NCI-H1105 (cell line): ENCODE measurements around the gene MRPL9.

Experiments used
- DNase-seq: peaks from one replicate; lab custom pipeline; 2025; lab: John Stamatoyannopoulos, UW

The MRPL9 gene

GRCh38 chr1:151733126-151733525 is 30.2 kb downstream of the MRPL9 start:
- DNase-seq = no peak

- DNase-seq = no peak
Measured at GRCh38 chr1:151729966-151730291, 33.4 kb downstream of the MRPL9 start.

GRCh38 chr1:151729157-151729965 is 33.9 kb downstream of the MRPL9 start:
- no peak for DNase-seq

GRCh38 chr1:151728151-151729054 is 34.9 kb downstream of the MRPL9 start:
- peak; percentile 10 for DNase-seq

GRCh38 chr1:151723726-151724370 is 39.4 kb downstream of the MRPL9 start:
- no peak for DNase-seq

GRCh38 chr1:151721788-151722510 is 41.3 kb downstream of the MRPL9 start:
- DNase-seq = no peak

- DNase-seq = peak; percentile 25
Measured at GRCh38 chr1:151720974-151721787, 42.1 kb downstream of the MRPL9 start, which contains the start of gene RIIAD1. Gene RIIAD1 (plus strand): TSS chr1:151721522. CDS start chr1:151721537, 15 bp downstream.

GRCh38 chr1:151720554-151720953 is 42.7 kb downstream of the MRPL9 start:
- DNase-seq = no peak

- DNase-seq = no peak
Measured at GRCh38 chr1:151720125-151720524, 43.2 kb downstream of the MRPL9 start.

- no peak for DNase-seq
Measured at GRCh38 chr1:151718666-151719065, 44.6 kb downstream of the MRPL9 start.

- DNase-seq = no peak
Measured at GRCh38 chr1:151718011-151718431, 45.3 kb downstream of the MRPL9 start.

GRCh38 chr1:151716771-151717631 is 46.3 kb downstream of the MRPL9 start, which contains the start of gene CELF3:
Gene CELF3 (minus strand): TSS chr1:151716803. CDS start chr1:151716020, 783 bp downstream.
- peak; percentile 99 for DNase-seq

GRCh38 chr1:151716405-151716762 is 46.9 kb downstream of the MRPL9 start:
- DNase-seq = no peak

GRCh38 chr1:151715726-151716404 is 47.4 kb downstream of the MRPL9 start:
- DNase-seq = peak; percentile 79

GRCh38 chr1:151714820-151715725 is 48.2 kb downstream of the MRPL9 start:
- DNase-seq = no peak

- DNase-seq = peak; percentile 33
Measured at GRCh38 chr1:151713874-151714273, 49.4 kb downstream of the MRPL9 start.

GRCh38 chr1:151713044-151713443 is 50.3 kb downstream of the MRPL9 start:
- no peak for DNase-seq

GRCh38 chr1:151711951-151712350 is 51.3 kb downstream of the MRPL9 start:
- DNase-seq = no peak
